Stimulated activated CD8-positive, alpha-beta memory T cell treated with anti-CD3 and anti-CD28 coated beads, Interleukin-12 subunit alpha, Interleukin-12 subunit beta, amount 100 ng/mL, for 24 hours (primary cell): Measurements from ENCODE around the gene DLG1.

Experiments
- DNase-seq: peaks from one replicate; pipeline ENCODE4 v3.0.0-alpha.2; 2020; ENCODE audit errors: extremely low read depth

DLG1 gene

GRCh38 chr3:197298341-197298944, at the start of gene DLG1:
Gene DLG1 (minus strand): TSS chr3:197298612. CDS start chr3:197297204, 1,408 bp downstream.
- peak; percentile 62 for DNase-seq

- DNase-seq = no peak
Observed at GRCh38 chr3:197348014-197348413, 49.6 kb upstream of the DLG1 start.

GRCh38 chr3:197345390-197345789, 47.0 kb upstream of the DLG1 start:
- no peak for DNase-seq

GRCh38 chr3:197344582-197345318, 46.3 kb upstream of the DLG1 start:
- no peak for DNase-seq

- DNase-seq = no peak
Observed at GRCh38 chr3:197343656-197344408, 45.4 kb upstream of the DLG1 start.

GRCh38 chr3:197343111-197343510, 44.7 kb upstream of the DLG1 start:
- DNase-seq = no peak

GRCh38 chr3:197340521-197340871, 42.1 kb upstream of the DLG1 start:
- no peak for DNase-seq

GRCh38 chr3:197339841-197340520, 41.6 kb upstream of the DLG1 start:
- no peak for DNase-seq

GRCh38 chr3:197338586-197338985, 40.2 kb upstream of the DLG1 start:
- no peak for DNase-seq

GRCh38 chr3:197337656-197338055, 39.2 kb upstream of the DLG1 start:
- no peak for DNase-seq

- no peak for DNase-seq
Observed at GRCh38 chr3:197337214-197337613, 38.8 kb upstream of the DLG1 start.

- DNase-seq = no peak
Observed at GRCh38 chr3:197336348-197336747, 37.9 kb upstream of the DLG1 start.

GRCh38 chr3:197335428-197336132, 37.2 kb upstream of the DLG1 start:
- no peak for DNase-seq

GRCh38 chr3:197333901-197334639, 35.7 kb upstream of the DLG1 start:
- DNase-seq = no peak

GRCh38 chr3:197331131-197331530, 32.7 kb upstream of the DLG1 start:
- no peak for DNase-seq

GRCh38 chr3:197329382-197329781, 31.0 kb upstream of the DLG1 start:
- DNase-seq = no peak

GRCh38 chr3:197328198-197328597, 29.8 kb upstream of the DLG1 start:
- no peak for DNase-seq

GRCh38 chr3:197327701-197328100, 29.3 kb upstream of the DLG1 start:
- no peak for DNase-seq

- no peak for DNase-seq
Observed at GRCh38 chr3:197325773-197326172, 27.4 kb upstream of the DLG1 start.

- no peak for DNase-seq
Observed at GRCh38 chr3:197322149-197322548, 23.7 kb upstream of the DLG1 start.

GRCh38 chr3:197320582-197320981, 22.2 kb upstream of the DLG1 start:
- no peak for DNase-seq
